GM19035 (cell line): Measurements from ENCODE around the gene MPG.

ENCODE experiments used
- ATAC-seq: cut with Tn5 transposase; IDR thresholded peaks from one replicate; pipeline ENCODE4 v1.9.1; 2021; ENCODE audit not compliant: unreplicated experiment

MPG gene

GRCh38 chr16:83781-84615 is 6.0 kb downstream of the MPG start:
- no peak for ATAC-seq

- ATAC-seq: no peak
Measured at GRCh38 chr16:84718-85406, 6.8 kb downstream of the MPG start.

- no peak for ATAC-seq
Measured at GRCh38 chr16:85407-85782, 7.4 kb downstream of the MPG start.

DNA sequence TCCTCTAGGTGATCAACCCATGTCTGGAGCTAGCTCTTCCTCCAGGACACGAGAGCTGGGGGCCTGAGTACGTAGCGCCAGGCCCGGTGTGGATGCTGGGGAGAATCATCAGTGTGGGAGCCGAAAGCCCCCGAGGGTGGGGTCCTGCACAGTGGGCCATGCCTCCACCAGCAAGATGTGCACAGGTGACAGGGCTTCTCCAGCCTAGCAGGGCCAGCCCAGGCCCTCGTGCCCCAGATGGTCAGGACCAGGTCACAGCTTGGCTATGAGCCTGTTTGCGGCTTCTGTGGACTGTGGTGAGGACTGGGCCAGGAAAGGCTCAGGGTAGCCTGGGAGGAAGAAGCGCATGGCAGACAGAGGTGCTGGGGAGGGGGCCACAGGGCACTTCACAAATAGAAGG is 7.8 kb downstream of the MPG start:
- ATAC-seq: no peak

- no peak for ATAC-seq
Measured at GRCh38 chr16:86483-86952, 8.5 kb downstream of the MPG start.

- ATAC-seq: no peak
Measured at GRCh38 chr16:88613-89012, 10.6 kb downstream of the MPG start.

GRCh38 chr16:89391-90302 is 11.6 kb downstream of the MPG start:
- no peak for ATAC-seq

- no peak for ATAC-seq
Measured at GRCh38 chr16:91484-91883, 13.5 kb downstream of the MPG start.

DNA sequence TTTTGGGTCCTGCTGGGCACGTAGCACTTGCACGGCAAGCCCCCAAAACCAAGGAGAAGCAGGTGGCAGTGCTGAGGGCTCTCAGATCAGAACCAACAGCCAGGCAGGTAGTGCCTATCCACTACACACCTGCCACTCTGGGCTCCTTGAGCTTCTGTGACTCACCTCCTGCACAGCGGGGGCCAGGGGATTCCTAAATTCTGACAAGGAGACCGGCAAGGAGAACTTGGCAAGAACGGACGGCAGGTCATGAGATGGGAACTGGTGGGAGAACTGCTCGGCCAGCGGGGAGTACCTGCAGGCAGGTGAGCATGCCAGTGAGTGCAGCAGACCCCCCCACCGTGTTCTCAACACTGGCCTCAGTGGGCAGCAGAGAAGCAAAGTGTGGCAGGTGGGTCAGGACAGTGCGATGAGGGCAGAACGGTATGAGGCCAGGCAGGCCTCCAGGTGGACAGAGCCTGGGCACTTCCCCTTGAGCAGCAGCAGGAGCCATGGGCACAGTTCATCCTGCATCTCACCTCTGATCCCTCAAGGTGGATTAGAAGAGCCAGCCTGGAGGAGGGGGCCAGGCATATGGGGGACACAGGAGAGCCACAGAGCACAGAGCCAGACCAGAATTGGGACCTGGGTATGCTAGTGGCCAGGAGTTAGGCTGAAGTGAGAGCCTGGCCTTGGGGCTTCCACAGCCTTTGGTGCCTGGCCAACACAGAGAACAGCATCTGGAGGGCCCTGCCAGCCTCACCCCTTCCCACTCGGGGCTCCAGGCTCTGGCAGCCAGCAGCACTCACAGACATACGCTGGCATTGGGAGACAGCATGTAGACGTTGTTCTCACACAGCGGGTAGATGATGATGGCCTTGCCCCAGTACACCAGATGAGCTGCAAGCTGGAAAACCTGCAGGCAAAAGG is 14.7 kb downstream of the MPG start:
- no peak for ATAC-seq

DNA sequence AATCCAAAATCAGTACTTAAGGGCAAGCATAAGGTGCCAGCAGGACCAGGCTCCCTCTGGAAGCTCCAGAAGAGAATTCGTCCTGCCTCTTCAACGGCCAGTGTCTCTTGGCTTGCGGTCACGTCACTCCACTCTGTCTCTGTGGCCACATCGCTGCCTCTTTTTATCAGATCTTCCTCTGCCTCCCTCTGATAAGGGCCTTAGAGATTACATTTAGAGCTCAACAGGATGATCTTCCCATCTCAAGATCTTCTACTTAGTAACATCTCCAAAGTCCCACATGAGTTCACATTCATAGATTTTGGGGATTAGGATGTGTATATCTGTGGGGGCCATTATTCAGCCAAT is 16.9 kb downstream of the MPG start:
- no peak for ATAC-seq

DNA sequence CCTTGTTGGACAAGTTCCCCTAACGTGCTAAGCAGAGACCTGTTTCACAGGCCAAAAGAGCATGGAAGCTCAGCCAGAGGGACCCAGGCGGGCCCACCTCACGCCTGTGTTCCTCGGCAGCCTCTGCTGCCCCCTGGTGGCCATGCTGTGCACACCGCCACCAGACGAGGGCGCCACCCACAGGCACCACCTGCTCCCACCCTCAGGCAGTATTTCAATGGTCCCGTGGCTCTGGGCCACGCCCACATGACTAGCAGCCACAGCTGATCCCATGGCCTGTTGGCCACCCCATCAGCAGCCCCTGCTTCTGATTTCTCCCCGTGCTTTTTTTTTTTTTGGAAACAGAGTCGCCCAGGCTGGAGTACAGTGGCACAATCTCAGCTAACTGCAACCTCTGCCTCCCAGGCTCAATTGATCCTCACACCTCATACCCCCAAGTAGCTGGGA is 18.9 kb downstream of the MPG start:
- ATAC-seq: peak; percentile 57

- ATAC-seq: no peak
Measured at GRCh38 chr16:97822-98221, 19.8 kb downstream of the MPG start.

DNA sequence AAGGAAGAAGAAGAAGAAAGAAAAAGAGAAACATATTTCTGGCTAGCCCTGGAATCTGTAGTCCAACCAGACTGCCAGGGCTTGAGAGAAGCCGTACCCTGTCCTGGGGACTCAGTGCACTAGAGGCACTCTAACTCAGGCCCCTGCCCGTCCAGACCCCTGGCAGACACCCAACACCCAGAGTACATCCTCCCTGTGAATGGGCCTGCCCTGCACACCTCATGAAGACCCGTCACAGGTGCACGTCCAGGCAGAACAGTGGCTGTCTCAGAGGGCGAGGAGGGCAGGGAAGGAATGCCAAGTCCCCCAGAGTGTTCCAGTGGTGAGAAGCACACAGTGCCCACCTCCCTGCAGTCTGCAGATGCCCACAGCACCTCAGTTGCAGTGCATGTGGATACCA is 23.0 kb downstream of the MPG start:
- ATAC-seq: no peak

DNA sequence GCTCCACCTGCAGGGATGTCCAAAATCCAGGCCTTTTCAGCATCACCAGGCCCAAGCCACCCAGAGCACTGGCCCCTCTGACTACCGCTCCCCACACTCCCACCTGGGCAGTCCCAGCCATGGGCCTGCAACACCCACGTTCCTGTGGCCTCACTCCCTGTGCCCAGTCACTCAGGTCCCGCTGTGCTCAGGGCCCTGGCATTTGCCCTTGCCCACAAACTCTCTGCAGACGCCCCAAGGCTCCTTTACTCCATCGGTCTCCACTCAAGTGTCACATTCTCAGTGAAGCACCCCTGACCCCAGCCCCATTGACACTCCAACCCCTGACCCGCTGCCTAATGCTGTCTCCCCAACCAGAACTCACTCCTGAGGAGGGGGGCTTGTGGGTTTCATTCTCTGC is 23.6 kb downstream of the MPG start:
- no peak for ATAC-seq

GRCh38 chr16:102060-102855 is 24.2 kb downstream of the MPG start:
- ATAC-seq: no peak

DNA sequence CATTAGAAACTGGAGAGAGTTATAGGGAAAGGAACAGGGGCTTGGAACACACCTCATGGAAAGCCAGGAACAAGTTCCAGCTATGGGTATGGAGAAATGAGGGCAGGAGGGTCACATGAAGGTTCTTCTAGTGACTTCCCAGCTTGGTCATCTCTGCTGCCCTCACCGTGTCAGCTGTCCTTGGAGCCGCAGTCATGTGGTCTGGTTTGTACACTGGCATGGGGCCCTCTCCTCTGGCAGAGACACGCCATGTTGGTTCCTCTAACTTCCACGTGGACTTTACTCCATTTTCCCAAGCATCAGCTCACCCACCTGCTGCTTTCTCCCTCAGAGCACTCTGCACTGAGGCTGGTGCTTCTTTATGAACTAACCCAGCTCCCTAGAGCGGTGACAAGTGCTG is 26.3 kb downstream of the MPG start:
- no peak for ATAC-seq

DNA sequence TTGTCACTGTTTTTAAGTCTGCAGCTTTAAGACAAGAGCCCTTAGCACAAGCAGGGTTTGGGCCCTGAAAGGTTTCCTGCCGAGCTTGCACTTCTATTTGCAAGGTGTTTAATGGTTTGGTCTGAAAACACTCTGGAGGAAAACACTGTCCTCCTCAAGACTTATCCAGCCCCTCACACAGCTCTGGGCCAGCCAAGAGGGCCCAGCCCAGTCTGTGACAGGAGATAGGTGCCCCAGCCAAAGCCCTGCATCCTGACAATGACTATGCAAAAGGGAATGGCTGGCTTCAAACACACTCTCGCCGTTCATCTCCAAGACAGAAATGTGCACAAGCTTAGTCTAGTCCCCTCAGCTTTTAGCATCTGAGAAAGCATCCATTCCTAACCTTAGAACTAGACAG is 26.9 kb downstream of the MPG start:
- no peak for ATAC-seq

- no peak for ATAC-seq
Measured at GRCh38 chr16:105521-105920, 27.5 kb downstream of the MPG start.

- ATAC-seq: no peak
Measured at GRCh38 chr16:106623-107324, 28.7 kb downstream of the MPG start.
